ENCODE measurements around the gene EYS.

DNA sequence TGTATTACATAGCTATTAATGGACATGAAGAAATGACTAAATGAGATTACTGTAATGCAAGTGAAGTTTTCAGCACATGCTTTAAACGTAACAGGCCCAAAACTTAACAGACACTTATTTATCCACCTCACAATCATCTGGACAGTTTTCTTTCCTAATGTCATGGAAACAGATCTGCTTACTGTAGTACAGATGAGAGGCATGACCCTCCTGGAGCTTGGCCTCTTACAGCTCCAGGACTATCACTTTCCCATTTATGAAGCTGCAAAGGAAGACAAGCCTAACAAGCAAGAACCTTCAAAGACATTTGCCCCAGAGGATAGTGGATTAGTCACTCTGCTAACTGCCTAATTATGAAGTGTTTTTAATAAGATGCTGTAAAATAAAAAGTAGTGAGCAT lies 1652.2 kb downstream of the EYS start:
- TF ChIP-seq EP300 (IDR thresholded peaks at IDR 0.05), result no peak
- TF ChIP-seq, protein P1, sequence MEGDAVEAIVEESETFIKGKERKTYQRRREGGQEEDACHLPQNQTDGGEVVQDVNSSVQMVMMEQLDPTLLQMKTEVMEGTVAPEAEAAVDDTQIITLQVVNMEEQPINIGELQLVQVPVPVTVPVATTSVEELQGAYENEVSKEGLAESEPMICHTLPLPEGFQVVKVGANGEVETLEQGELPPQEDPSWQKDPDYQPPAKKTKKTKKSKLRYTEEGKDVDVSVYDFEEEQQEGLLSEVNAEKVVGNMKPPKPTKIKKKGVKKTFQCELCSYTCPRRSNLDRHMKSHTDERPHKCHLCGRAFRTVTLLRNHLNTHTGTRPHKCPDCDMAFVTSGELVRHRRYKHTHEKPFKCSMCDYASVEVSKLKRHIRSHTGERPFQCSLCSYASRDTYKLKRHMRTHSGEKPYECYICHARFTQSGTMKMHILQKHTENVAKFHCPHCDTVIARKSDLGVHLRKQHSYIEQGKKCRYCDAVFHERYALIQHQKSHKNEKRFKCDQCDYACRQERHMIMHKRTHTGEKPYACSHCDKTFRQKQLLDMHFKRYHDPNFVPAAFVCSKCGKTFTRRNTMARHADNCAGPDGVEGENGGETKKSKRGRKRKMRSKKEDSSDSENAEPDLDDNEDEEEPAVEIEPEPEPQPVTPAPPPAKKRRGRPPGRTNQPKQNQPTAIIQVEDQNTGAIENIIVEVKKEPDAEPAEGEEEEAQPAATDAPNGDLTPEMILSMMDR (IDR thresholded peaks at IDR 0.05), result no peak
- no peak for TF ChIP-seq POLR2A (IDR thresholded peaks at IDR 0.05)
- TF ChIP-seq POLR2AphosphoS5 (IDR thresholded peaks at IDR 0.05), result no peak
